SU-DHL-6 (cell line): ENCODE data around the gene SLC10A1.

Source experiments
- H2AFZ ChIP-seq: fragments of 200-600 bp; sonication (generic); 2 replicates; pipeline ENCODE4 v1.6.1; 2014; ENCODE audit warnings: low read depth, mild to moderate bottlenecking, moderate library complexity, mixed read lengths, antibody characterized with exemption, low read length; ENCODE audit not compliant: severe bottlenecking
- H3F3A ChIP-seq: fragments of 200-600 bp; shearing (Covaris generic); 2 replicates; pipeline ENCODE4 v1.6.0; 2016; ENCODE audit warnings: antibody characterized with exemption, mild to moderate bottlenecking; ENCODE audit not compliant: insufficient read depth
- H3K27ac ChIP-seq: fragments of 200-600 bp; sonication (generic); 2 replicates; pipeline ENCODE4 v1.5.1; 2016; ENCODE audit warnings: low read depth, mild to moderate bottlenecking, low read length, moderate library complexity, mixed read lengths
- H3K27me3 ChIP-seq: fragments of 200-600 bp; sonication (generic), shearing (Covaris generic); 2 replicates; pipeline ENCODE4 v1.6.0; 2014; ENCODE audit warnings: mild to moderate bottlenecking, low read length
- H3K36me3 ChIP-seq: fragments of 200-600 bp; sonication (generic); 2 replicates; pipeline ENCODE4 v1.6.1; 2014; ENCODE audit warnings: mild to moderate bottlenecking, low read length, mixed read lengths
- H3K4me2 ChIP-seq: fragments of 300-600, 200-600 bp; shearing (Covaris generic), sonication (generic); 2 replicates; pipeline ENCODE4 v1.6.0; 2014; ENCODE audit warnings: low read length, low read depth, mild to moderate bottlenecking; ENCODE audit not compliant: poor library complexity, severe bottlenecking
- H3K4me3 ChIP-seq: fragments of 200-600 bp; sonication (generic); 2 replicates; pipeline ENCODE4 v1.5.1; 2014; ENCODE audit warnings: antibody characterized with exemption, low read length, mild to moderate bottlenecking, mixed read lengths; ENCODE audit not compliant: insufficient read depth, poor library complexity, severe bottlenecking
- H3K79me2 ChIP-seq: fragments of 200-600 bp; sonication (generic); 2 replicates; pipeline ENCODE4 v1.6.1; 2014; ENCODE audit warnings: mild to moderate bottlenecking, low read length, moderate library complexity; ENCODE audit not compliant: insufficient read depth
- H3K9ac ChIP-seq: fragments of 200-600 bp; sonication (generic); 2 replicates; pipeline ENCODE4 v1.7.0; 2014; ENCODE audit warnings: mild to moderate bottlenecking, low read length
- H3K9me2 ChIP-seq: fragments of 200-600 bp; sonication (generic); replicated peaks from 2 replicates; pipeline ENCODE4 v1.6.1; 2014; ENCODE audit warnings: low read length; ENCODE audit not compliant: insufficient read depth
- H3K9me3 ChIP-seq: fragments of 200-600 bp; sonication (generic); 2 replicates; pipeline ENCODE4 v1.6.1; 2014; ENCODE audit warnings: low read length, mixed read lengths; ENCODE audit not compliant: insufficient read depth
- H4K20me1 ChIP-seq: fragments of 200-600 bp; sonication (generic); 2 replicates; pipeline ENCODE4 v1.6.1; 2014; ENCODE audit warnings: low read depth, mild to moderate bottlenecking, antibody characterized with exemption, low read length, moderate library complexity, mixed read lengths
- EZH2phosphoT487 ChIP-seq: fragments of 200-600 bp; sonication (generic), shearing (Covaris generic); conservative IDR thresholded peaks from 2 replicates; pipeline ENCODE4 v1.6.1; 2018; ENCODE audit warnings: mild to moderate bottlenecking, antibody characterized with exemption, low read length, moderate library complexity, mixed read lengths
- TF ChIP-seq, protein P1 (sequence below): fragments of 200-600 bp; sonication (generic); IDR thresholded peaks from one replicate; pipeline ENCODE4 v1.5.1; 2017; ENCODE audit warnings: antibody characterized with exemption, mild to moderate bottlenecking, low read length, moderate library complexity; ENCODE audit not compliant: insufficient read depth, poor library complexity, severe bottlenecking

The SLC10A1 gene

DNA sequence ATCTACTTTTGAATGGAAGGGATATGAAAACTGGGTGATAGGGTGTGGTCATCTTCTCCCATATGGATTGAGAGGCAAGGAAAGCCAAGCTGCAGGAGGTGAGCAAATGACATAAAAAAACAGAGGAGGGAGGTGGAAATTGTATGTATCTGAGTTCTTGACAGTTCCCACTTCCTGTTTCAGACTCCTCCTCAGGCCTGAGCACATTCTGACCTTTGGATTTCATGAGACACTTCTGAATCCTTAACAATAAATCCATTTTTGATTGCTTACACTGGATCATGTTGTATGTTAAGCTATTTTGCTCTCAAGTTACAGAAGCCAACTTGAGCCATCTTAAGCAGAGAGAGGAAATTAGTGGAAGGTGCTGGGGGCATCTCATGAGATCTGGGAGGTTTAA, 41.7 kb downstream of the SLC10A1 start:
- no peaks in the 10 kb centered on the region for H3F3A ChIP-seq
- no peaks in the 10 kb centered on the region for H4K20me1 ChIP-seq

DNA sequence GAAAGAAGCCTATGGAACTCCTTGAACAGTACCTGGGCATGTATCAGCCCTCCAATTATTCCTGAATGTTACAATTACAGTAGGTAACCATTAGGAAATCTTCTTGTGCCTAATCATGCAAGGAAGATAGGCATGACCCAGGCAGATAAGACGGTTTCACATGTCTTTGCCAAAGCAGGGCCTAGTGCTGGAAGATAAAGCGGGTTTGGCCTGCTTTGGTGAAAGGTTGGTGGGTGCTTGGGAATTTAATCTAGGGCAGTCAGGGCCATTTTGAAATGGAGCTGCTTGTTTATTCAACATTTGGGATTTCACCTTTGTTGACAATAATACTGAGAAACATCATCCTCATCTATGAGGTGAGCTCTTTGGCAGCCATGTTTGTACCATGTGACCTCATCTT, 42.6 kb downstream of the SLC10A1 start:
- Histone ChIP-seq H3K4me3 (no peak overlapping the region), H3K9ac (no peak overlapping the region), H2AFZ (no peak overlapping the region), H3F3A (no peaks in the 10 kb centered on the region), H3K9me2 (no peaks in the 10 kb centered on the region), H3K36me3 (no peaks in the 10 kb centered on the region), H3K9me3 (no peaks in the 10 kb centered on the region), H3K79me2 (no peaks in the 10 kb centered on the region), H3K27ac (no peak overlapping the region), H3K4me2 (peak overlapping the region; percentile 19), H4K20me1 (no peaks in the 10 kb centered on the region), H3K27me3 (no peaks in the 10 kb centered on the region)
- TF ChIP-seq, protein P1, sequence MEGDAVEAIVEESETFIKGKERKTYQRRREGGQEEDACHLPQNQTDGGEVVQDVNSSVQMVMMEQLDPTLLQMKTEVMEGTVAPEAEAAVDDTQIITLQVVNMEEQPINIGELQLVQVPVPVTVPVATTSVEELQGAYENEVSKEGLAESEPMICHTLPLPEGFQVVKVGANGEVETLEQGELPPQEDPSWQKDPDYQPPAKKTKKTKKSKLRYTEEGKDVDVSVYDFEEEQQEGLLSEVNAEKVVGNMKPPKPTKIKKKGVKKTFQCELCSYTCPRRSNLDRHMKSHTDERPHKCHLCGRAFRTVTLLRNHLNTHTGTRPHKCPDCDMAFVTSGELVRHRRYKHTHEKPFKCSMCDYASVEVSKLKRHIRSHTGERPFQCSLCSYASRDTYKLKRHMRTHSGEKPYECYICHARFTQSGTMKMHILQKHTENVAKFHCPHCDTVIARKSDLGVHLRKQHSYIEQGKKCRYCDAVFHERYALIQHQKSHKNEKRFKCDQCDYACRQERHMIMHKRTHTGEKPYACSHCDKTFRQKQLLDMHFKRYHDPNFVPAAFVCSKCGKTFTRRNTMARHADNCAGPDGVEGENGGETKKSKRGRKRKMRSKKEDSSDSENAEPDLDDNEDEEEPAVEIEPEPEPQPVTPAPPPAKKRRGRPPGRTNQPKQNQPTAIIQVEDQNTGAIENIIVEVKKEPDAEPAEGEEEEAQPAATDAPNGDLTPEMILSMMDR = no peak
- no peak for TF ChIP-seq EZH2phosphoT487

More for the DNA sequence above, 41.7 kb downstream of the SLC10A1 start:
- no peaks in the 10 kb centered on the region for H3K9me2 ChIP-seq
- H2AFZ ChIP-seq = peak overlapping the region; percentile 5
- H3K36me3 ChIP-seq = no peaks in the 10 kb centered on the region
- H3K4me3 ChIP-seq = no peak overlapping the region
- no peak overlapping the region for H3K9ac ChIP-seq
- H3K9me3 ChIP-seq = no peaks in the 10 kb centered on the region
- H3K79me2 ChIP-seq = no peaks in the 10 kb centered on the region
- no peak overlapping the region for H3K27ac ChIP-seq
- H3K4me2 ChIP-seq = no peak overlapping the region
- TF ChIP-seq, protein P1 = no peak
- TF ChIP-seq EZH2phosphoT487 = no peak
- no peaks in the 10 kb centered on the region for H3K27me3 ChIP-seq

DNA sequence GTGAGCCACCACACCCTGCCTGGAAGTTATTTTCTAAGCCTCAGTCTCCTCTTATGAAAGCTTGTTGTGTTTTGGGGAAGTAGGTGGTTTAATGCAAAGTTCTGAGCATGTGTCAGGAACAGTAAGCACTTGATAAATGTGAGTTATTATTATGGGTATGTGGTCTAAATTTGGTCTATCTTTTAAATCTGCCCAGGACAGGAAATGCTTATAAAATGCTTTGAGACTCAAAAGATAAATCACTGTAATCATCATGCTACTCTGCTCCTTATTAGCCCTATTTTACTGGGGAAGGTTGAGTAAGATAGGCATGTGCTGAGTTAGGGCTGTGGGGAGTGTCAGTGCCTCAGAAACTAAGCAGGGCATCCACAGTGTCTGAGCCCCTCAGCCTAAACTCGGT, 43.2 kb downstream of the SLC10A1 start:
- Histone ChIP-seq H3K36me3 (no peaks in the 10 kb centered on the region), H2AFZ (no peak overlapping the region), H3K79me2 (no peaks in the 10 kb centered on the region), H3K27me3 (no peaks in the 10 kb centered on the region), H3K27ac (no peak overlapping the region), H3F3A (no peaks in the 10 kb centered on the region), H3K9me3 (no peaks in the 10 kb centered on the region), H3K9ac (no peak overlapping the region), H3K4me2 (peak overlapping the region; percentile 19), H3K4me3 (no peak overlapping the region), H3K9me2 (no peaks in the 10 kb centered on the region), H4K20me1 (no peaks in the 10 kb centered on the region)
- TF ChIP-seq, protein P1 = no peak
- no peak for TF ChIP-seq EZH2phosphoT487

DNA sequence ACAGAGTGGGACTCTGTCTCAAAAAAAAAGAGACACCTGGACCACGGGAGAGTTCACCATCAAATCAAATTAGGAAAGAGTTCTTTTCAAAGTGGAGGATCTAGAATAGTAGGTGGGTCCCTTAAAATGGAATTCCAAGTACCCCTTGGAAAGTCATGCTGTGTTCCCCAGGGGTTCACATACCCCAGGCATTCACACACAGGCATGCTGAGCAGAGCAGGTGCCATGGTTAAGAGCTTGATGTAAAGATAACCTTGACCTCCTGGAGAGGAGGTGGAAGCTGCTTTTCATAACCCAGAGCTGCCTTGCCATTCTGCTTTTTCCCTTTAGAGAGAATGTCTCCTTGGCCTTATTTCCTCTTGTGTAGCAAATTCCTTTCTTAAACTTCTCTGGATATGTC, 44.3 kb downstream of the SLC10A1 start:
- no peak overlapping the region for H3K9ac ChIP-seq
- no peak overlapping the region for H3K4me2 ChIP-seq
- no peaks in the 10 kb centered on the region for H3K36me3 ChIP-seq
- H3K27me3 ChIP-seq = no peaks in the 10 kb centered on the region
- no peak overlapping the region for H3K27ac ChIP-seq
- no peaks in the 10 kb centered on the region for H3F3A ChIP-seq
- H3K79me2 ChIP-seq = no peaks in the 10 kb centered on the region
- H3K4me3 ChIP-seq = no peak overlapping the region
- TF ChIP-seq, protein P1 = no peak
- TF ChIP-seq EZH2phosphoT487 = no peak
- no peaks in the 10 kb centered on the region for H4K20me1 ChIP-seq
- H3K9me2 ChIP-seq = no peaks in the 10 kb centered on the region
- H2AFZ ChIP-seq = no peak overlapping the region
- H3K9me3 ChIP-seq = no peaks in the 10 kb centered on the region
